ENCODE measurements around the gene SARDH.
"Not testable (repeated sequence)": the region's sequence is repeated elsewhere in the genome, so short reads cannot be mapped to it uniquely, and the experiment has no call there.

SARDH gene

DNA sequence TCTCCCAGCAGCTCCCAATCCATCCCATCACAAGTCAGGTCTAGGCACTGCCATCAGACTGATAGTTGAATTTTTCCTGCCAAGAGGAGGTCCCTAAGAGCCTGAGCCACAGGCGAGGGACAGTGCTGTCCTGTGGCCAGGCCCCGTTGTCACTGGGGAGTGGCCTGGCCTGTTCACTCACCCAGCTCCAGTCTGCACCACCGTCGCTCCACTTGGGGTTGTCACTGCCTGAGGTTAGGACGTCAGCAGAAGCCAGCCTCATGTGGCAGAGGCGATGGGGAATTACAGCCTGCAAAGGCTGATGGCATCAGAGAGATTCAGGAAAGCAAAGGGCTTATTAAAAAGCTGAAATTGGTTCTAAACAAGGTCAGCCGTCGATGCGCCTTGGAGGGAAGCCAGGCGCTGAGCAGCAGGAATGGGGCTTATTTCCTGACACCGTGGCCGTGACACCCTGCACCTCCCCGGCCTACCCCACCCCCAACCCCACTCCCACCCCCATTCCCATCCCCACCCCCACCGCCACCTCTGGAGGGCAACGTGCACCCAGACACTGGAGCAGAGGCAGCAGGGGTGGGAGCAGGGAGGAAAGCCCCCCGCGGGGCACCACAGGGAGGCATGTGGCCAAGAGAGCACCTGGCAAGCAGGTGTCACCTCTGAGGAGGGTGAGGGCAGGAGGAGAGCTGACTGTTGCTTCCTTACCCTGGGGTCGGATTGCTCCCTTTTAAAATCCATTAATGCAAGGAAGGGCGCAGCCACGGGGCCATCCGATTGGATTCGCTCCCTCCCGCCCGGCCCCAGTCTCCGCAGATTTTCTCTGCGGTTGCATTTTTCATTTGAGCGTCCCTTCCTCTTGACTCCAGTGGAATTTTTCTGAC lies 105.1 kb downstream of the SARDH start:
- H3K4me3 ChIP-seq (ENCODE audit: low read depth, low read length) = no peak overlapping the region
- no peak for DNase-seq (ENCODE audit: low read depth)
- TF ChIP-seq, protein P1, sequence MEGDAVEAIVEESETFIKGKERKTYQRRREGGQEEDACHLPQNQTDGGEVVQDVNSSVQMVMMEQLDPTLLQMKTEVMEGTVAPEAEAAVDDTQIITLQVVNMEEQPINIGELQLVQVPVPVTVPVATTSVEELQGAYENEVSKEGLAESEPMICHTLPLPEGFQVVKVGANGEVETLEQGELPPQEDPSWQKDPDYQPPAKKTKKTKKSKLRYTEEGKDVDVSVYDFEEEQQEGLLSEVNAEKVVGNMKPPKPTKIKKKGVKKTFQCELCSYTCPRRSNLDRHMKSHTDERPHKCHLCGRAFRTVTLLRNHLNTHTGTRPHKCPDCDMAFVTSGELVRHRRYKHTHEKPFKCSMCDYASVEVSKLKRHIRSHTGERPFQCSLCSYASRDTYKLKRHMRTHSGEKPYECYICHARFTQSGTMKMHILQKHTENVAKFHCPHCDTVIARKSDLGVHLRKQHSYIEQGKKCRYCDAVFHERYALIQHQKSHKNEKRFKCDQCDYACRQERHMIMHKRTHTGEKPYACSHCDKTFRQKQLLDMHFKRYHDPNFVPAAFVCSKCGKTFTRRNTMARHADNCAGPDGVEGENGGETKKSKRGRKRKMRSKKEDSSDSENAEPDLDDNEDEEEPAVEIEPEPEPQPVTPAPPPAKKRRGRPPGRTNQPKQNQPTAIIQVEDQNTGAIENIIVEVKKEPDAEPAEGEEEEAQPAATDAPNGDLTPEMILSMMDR (conservative IDR thresholded peaks at IDR 0.05; ENCODE audit: low read depth, low read length) = no peak

DNA sequence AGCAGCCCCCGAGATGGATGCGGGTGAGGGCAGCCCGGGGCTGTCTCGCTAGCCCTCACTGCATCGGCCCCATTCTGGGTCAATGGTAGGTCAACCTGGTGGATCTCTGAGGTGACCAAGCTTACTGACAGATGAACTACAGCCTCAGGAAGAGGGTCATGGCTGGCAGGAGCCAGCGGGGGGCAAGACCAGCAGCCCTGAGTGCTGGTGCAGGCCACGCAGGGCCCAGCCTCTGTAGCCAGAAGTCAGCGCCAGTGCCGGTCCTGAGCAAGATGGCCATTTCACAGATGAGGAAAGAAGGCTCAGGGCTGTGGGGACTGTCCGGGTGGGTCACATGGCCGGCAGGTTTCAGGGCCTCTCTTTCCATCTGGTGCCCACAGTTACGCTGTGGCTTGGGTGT lies 107.0 kb downstream of the SARDH start:
- TF ChIP-seq, protein P1 (conservative IDR thresholded peaks at IDR 0.05; ENCODE audit: low read depth, low read length) = no peak
- no peak for DNase-seq (ENCODE audit: low read depth)
- no peak overlapping the region for H3K4me3 ChIP-seq (ENCODE audit: low read depth, low read length)

DNA sequence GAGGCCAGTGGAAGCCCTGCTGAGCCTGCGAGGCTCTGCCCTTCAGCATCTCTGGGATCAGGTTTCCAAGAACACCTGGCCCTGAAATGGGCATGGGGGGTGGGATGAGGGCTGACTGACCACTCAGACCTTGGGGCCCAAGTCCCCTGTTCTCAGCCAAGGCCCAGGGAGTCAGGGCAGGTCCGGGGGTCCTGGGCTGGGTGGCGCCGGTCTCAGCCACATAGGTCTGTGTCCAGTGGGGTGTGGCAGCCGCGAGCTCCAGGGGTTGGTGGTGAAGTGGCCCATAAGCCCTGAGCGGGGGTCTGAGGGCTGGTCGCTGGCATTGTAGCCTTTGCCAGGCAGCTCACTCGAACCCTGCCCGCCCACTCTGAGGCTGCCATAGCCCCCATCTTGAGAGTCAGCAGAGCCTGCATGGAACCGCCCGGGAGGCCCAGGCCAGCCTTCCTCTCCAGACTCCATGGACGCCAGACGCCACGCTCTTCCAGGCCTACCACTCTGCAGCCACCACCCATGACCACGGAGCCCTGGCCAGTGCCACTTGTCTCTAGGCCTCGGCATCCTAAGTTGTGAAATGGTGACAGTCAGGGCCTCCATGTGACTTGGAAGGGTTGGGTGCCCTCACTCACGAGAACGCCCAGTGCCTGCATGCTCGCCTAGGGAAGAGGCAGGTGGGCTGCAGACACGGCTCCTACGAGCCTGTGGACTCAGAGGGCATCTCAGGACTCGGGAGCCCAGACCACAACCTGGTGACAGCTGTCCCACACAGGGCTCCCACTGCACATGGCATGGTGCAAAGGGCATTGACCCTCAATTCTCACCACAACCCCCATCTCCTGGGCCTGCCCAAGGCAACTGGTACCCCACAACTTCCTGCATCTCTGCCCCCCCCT lies 108.7 kb downstream of the SARDH start:
- DNase-seq (ENCODE audit: low read depth) = no peak
- TF ChIP-seq, protein P1 (conservative IDR thresholded peaks at IDR 0.05; ENCODE audit: low read depth, low read length) = no peak
- H3K4me3 ChIP-seq (ENCODE audit: low read depth, low read length) = no peak overlapping the region

DNA sequence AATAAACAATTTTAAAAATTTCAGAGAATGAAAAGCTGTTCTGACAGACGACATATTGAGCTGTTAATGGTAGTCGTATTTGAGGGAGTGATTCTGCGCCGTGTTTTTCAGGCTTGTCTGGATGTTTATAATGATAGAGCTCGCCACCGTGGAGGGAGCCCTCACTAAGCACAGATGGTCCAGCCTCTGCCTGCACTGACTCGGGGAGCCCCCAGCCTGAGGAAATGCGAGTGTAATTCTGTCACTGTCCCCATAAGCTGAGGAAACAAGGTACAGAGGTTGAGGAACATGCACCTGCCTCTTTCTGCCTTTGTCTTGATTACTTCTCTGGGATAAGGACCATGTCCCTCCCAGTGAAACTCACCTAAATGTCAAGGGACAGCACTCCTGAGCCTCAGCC lies 109.4 kb downstream of the SARDH start:
- no peak overlapping the region for H3K4me3 ChIP-seq (ENCODE audit: low read depth, low read length)
- no peak for DNase-seq (ENCODE audit: low read depth)
- TF ChIP-seq, protein P1 (conservative IDR thresholded peaks at IDR 0.05; ENCODE audit: low read depth, low read length) = no peak

DNA sequence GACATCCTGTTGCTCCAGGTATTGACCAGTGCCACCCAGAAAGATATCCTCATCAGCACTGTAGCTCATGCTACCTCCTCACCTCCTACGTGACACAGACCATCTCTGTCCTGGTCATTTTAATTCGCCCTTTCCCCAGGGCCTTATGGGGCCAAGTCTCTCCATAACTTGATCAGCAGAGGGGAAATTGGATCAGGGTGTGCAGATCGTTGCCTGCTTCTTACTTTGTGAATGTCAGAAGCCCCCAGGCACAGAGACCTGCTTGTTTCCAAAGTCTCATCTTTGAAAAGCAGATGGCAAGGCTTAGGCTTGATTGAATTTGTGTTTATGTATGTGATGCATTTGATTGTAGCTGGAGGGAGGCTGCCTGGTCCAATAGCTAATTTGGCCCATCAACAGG lies 110.8 kb downstream of the SARDH start:
- no peak overlapping the region for H3K4me3 ChIP-seq (ENCODE audit: low read depth, low read length)
- no peak for DNase-seq (ENCODE audit: low read depth)
- TF ChIP-seq, protein P1 (conservative IDR thresholded peaks at IDR 0.05; ENCODE audit: low read depth, low read length) = no peak

DNA sequence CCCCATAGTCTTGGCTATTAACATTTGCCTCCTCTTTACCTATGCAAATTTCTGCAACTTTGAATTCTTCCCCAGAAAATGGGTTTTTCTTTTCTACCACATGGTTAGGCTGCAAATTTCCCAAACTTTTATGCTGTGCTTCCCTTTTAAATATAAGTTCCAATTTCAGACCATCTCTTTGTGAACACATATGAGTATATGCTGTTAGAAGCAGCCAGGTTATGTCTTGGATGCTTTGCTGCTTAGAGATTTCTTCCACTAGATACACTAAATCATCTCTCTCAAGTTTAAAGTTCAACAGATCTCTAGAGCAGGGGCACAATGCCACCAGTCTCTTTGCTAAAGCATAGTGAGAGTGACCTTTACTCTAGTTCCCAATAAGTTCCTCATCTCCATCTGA lies 112.1 kb downstream of the SARDH start:
- not testable (repeated sequence) for H3K4me3 ChIP-seq (ENCODE audit: low read depth, low read length); DNase-seq (ENCODE audit: low read depth)

DNA sequence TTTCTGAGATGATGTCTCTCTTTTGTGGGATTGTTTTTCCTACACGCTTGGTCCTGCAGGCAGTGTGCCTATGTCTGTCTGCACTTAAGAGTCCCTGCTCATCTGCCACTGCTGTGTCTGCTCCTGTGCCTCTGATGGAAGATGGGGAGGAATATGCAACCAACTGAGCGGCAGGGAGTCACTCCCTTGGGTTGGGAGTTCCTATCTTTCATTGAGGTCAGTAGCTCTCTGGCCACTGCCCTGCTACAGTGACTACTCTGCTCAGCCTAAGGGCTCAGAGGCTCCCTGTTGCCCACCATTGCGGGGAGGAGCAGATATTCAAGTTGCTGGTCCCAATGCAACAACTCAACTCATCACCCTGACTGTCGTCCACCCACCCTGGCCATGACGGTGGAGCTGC lies 115.6 kb downstream of the SARDH start:
- H3K4me3 ChIP-seq (ENCODE audit: low read depth, low read length) = no peak overlapping the region
- TF ChIP-seq, protein P1 (conservative IDR thresholded peaks at IDR 0.05; ENCODE audit: low read depth, low read length) = no peak
- DNase-seq (ENCODE audit: low read depth) = no peak
